GM12801 (cell line): Measurements from ENCODE around the gene ENO1.

ENCODE experiments used
- TF ChIP-seq, protein P1 (sequence below): IDR thresholded peaks from one replicate; pipeline ENCODE4 v1.5.1; 2011; ENCODE audit warnings: control low read depth; ENCODE audit not compliant: insufficient read length; ENCODE audit errors: extremely low read depth

ENO1 gene

GRCh38 chr1:8835941-8836643 lies 42.4 kb downstream of the ENO1 start:
- TF ChIP-seq, protein P1, sequence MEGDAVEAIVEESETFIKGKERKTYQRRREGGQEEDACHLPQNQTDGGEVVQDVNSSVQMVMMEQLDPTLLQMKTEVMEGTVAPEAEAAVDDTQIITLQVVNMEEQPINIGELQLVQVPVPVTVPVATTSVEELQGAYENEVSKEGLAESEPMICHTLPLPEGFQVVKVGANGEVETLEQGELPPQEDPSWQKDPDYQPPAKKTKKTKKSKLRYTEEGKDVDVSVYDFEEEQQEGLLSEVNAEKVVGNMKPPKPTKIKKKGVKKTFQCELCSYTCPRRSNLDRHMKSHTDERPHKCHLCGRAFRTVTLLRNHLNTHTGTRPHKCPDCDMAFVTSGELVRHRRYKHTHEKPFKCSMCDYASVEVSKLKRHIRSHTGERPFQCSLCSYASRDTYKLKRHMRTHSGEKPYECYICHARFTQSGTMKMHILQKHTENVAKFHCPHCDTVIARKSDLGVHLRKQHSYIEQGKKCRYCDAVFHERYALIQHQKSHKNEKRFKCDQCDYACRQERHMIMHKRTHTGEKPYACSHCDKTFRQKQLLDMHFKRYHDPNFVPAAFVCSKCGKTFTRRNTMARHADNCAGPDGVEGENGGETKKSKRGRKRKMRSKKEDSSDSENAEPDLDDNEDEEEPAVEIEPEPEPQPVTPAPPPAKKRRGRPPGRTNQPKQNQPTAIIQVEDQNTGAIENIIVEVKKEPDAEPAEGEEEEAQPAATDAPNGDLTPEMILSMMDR, result no peak

- TF ChIP-seq, protein P1, result no peak
Measured at GRCh38 chr1:8831340-8831739, 47.1 kb downstream of the ENO1 start.

DNA sequence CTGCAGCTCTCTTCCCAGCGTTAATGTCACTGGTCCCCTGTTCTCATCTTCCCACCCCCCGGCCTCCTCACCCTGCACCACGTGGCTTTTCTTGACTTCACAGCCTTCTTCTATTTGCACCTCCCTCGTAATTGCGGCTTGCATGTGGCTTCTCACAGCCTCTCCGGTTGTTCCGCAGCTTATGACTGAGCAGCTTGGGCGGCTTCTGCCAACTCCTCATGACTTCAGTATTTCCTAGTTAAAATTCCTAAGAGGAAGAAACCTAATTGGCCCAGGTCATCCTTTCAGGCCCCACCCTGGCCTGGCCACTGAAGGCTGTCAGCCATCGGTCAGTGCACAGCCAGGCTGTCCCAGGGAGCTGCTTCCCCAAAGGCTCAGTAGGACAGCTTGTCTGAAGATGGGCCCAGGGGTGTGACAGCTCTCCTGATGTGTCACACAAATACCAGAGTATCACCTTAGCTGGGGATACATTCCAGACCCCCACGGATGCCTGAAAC lies 52.5 kb downstream of the ENO1 start:
- TF ChIP-seq, protein P1, result no peak

- TF ChIP-seq, protein P1, result no peak
Measured at GRCh38 chr1:8823295-8823664, 55.2 kb downstream of the ENO1 start.

DNA sequence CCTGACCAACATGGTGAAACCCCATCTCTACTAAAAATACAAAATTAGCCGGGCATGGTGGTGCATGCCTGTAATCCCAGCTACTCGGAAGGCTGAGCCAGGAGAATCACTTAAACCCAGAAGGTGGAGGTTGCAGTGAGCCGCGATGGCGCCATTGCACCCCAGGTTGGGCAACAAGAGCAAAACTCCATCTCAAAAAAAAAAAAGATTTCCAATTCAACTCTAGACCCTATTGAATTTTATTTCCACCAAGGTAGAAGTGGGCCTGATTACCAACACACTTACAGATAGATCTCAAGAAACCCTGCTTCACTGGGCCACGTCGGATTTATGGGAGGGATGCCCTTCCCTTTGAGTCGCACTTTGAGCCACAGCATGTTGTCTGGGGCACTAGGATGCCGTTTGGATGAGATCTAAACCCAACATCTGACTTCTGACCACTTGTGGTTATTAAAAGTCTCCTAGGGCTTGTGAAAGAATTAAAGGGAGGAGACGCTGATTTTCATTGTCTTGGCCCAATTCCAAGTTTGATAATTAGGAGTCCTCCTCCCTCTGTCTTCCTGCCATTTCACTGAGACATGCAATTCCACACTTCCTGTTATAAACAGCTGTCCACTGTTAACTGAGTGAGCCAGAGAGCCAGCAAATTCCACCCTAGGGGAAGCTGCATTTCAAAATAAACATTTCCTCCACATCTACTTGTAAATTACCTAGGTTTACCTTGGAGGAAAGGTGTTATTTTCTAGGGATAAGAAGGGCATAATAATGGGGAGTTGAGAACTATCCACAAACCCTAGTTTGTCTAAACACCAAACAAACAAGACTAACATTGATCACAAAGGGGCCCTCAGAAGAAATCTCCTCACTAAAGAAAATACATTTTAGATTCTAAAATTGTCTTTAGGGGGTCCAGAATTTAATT lies 55.9 kb downstream of the ENO1 start:
- TF ChIP-seq, protein P1, result no peak

GRCh38 chr1:8821084-8821483 lies 57.4 kb downstream of the ENO1 start:
- TF ChIP-seq, protein P1, result no peak

DNA sequence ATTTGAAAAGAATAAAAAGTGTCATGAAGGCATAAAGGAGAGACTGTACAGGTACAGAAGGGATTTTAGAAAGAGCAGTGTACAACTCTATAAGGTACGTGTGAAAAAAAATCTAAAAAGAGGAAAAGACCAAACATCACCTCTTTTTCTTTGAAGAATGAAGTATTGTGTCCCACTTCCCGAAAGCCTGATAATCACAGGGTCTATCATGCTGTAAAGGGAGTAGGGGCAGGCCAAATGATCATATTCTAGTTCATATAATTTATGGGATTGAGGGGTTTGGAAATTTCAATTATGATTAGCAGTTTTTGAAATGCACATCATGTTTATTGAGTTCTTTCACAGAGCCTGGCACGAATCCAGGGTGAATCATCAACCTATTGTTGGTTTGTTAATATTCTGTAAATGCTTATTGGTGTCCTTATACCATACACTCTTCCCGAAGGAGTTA lies 60.1 kb downstream of the ENO1 start:
- TF ChIP-seq, protein P1, result no peak
